ENCODE results near the gene ALK.

Gene ALK

DNA sequence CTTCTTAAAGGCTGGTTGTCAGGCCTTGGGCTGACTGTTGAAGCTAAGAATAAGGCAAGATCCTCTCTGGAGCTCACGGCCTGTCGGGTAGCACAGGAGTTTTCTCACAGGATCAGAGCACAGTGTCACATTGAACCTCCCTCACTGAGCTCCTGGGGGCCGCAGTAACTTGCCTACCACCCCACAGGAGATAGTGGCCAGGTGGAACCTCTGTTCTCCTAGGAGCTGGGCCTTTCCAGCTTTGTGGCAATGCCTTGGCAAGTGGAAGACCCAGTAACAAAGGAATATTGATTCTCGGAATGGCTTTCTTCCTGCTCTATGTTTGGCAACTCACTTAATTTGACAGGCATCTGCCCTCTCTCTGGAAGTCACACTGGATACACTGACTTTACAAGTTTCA is 1.2 kb upstream of the ALK start:
- Histone ChIP-seq H3K27ac (ENCODE audit: low read length) (no peak overlapping the region), H3K9me3 (replicated peaks; ENCODE audit: insufficient read depth, low read length) (no peaks in the 10 kb centered on the region), H4K20me1 (ENCODE audit: insufficient read depth, low read length) (no peaks in the 10 kb centered on the region), H3K4me2 (ENCODE audit: low read depth, low read length) (no peak overlapping the region), H3K36me3 (replicated peaks; ENCODE audit: insufficient read depth, low read length) (no peaks in the 10 kb centered on the region), H2AFZ (ENCODE audit: low read length) (no peak overlapping the region), H3K9ac (ENCODE audit: low read length) (no peak overlapping the region), H3K4me3 (ENCODE audit: low read length) (no peak overlapping the region), H3K79me2 (ENCODE audit: low read length) (no peaks in the 10 kb centered on the region), H3K9me2 (replicated peaks; ENCODE audit: insufficient read depth, low read length) (no peaks in the 10 kb centered on the region), H3F3A (ENCODE audit: insufficient read depth, low read length) (no peaks in the 10 kb centered on the region), H3K27me3 (replicated peaks; ENCODE audit: insufficient read depth, low read length) (peaks cover 32% of the 10 kb centered on the region), H3K4me1 (ENCODE audit: low read length) (peaks cover 5% of the 10 kb centered on the region; the same call in 1 of the 2 replicates)
- no peak for DNase-seq
- TF ChIP-seq EZH2phosphoT487 (IDR thresholded peaks at IDR 0.05; ENCODE audit: low read length) = no peak
- TF ChIP-seq EZH2 (optimal IDR thresholded peaks at IDR 0.05; ENCODE audit: low read depth, low read length) = no peak
- TF ChIP-seq, protein P1, sequence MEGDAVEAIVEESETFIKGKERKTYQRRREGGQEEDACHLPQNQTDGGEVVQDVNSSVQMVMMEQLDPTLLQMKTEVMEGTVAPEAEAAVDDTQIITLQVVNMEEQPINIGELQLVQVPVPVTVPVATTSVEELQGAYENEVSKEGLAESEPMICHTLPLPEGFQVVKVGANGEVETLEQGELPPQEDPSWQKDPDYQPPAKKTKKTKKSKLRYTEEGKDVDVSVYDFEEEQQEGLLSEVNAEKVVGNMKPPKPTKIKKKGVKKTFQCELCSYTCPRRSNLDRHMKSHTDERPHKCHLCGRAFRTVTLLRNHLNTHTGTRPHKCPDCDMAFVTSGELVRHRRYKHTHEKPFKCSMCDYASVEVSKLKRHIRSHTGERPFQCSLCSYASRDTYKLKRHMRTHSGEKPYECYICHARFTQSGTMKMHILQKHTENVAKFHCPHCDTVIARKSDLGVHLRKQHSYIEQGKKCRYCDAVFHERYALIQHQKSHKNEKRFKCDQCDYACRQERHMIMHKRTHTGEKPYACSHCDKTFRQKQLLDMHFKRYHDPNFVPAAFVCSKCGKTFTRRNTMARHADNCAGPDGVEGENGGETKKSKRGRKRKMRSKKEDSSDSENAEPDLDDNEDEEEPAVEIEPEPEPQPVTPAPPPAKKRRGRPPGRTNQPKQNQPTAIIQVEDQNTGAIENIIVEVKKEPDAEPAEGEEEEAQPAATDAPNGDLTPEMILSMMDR (IDR thresholded peaks at IDR 0.05; ENCODE audit: low read length) = no peak

DNA sequence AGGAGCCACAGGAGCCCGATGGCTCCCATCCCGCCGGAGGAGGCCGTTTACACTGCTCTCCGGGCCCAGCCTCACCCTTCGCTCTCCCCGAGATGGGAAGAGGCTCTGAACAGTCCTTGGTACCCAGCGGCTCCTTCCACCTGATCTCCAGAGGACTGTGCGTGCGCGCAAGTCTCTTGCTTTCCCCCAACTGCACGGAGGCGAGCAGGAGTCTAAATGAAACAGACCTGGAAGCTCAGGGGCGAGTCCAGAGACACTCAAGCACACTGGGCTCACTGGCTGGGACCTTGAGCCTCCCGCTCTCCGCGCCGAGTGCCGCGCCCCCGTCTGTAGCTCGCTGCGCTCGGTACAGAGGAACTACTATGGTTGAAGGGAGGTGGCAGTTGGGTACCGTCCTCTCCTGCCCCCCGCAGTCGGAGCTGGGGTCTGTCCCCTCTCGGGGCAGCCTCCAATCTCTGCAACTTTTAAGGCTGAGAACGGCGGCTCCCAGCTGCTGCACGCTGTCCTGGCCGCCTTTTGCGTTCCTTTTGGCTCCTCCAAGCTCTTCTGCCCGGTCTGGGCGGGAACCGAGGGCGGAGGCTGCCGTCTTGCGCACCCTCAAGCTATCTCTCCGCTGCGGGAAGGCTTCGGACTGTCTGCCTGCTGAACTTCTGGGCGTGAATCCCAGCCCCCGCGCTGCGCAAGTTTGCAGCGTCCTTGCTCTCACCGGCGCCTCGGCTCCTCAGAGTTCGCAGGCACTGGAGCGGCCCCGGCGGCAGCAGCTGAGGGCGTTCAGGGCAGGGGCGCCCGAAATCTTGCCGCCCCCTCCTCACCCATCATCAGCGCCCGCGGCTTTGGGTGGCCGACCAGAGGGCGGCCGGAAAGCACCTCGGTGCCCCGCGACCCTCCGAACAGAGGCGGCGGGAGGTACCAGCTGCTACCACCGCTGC is 491 bp downstream of the ALK start:
- Histone ChIP-seq H3K4me3 (ENCODE audit: low read length) (peak overlapping the region; percentile 61), H3K9me2 (replicated peaks; ENCODE audit: insufficient read depth, low read length) (no peaks in the 10 kb centered on the region), H3K36me3 (replicated peaks; ENCODE audit: insufficient read depth, low read length) (no peaks in the 10 kb centered on the region), H3K27ac (ENCODE audit: low read length) (no peak overlapping the region), H3F3A (ENCODE audit: insufficient read depth, low read length) (no peaks in the 10 kb centered on the region), H2AFZ (ENCODE audit: low read length) (peak overlapping the region; percentile 40), H3K9ac (ENCODE audit: low read length) (no peak overlapping the region), H3K79me2 (ENCODE audit: low read length) (no peaks in the 10 kb centered on the region), H3K27me3 (replicated peaks; ENCODE audit: insufficient read depth, low read length) (peaks cover 32% of the 10 kb centered on the region), H3K4me2 (ENCODE audit: low read depth, low read length) (peak overlapping the region; percentile 99), H3K4me1 (ENCODE audit: low read length) (peaks cover 5% of the 10 kb centered on the region; the same call in 1 of the 2 replicates), H3K9me3 (replicated peaks; ENCODE audit: insufficient read depth, low read length) (no peaks in the 10 kb centered on the region), H4K20me1 (ENCODE audit: insufficient read depth, low read length) (no peaks in the 10 kb centered on the region)
- TF ChIP-seq, protein P1 (IDR thresholded peaks at IDR 0.05; ENCODE audit: low read length) = no peak
- no peak for TF ChIP-seq EZH2 (optimal IDR thresholded peaks at IDR 0.05; ENCODE audit: low read depth, low read length)
- TF ChIP-seq EZH2phosphoT487 (IDR thresholded peaks at IDR 0.05; ENCODE audit: low read length) = no peak
- DNase-seq = peak; percentile 14

DNA sequence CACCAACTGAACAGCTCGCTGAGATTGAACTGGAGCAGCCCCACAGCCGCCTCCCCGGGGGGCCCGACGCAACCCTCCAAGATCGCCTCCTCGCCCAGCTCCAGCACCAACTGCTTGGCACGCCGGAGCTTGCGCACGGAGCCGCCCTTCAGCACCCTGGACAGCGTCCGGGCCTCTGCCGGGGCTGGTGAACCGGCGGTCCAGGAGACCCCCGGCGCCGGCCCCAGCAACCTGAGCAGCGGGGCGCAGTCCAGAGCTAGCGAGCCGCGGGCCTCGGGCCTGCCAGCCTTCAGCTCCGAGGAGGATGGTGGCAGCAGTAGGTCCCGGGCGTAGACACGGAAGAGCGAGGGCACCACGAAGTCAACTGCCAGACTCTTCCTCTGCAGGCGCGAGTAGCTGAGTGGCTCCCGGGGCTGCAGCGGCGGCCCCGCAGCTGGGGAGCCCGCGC is 1.2 kb downstream of the ALK start:
- Histone ChIP-seq H3K9ac (ENCODE audit: low read length) (no peak overlapping the region), H3K4me3 (ENCODE audit: low read length) (peak overlapping the region; percentile 61; the same call in 1 of the 2 replicates), H3K4me2 (ENCODE audit: low read depth, low read length) (peak overlapping the region; percentile 99), H3K36me3 (replicated peaks; ENCODE audit: insufficient read depth, low read length) (no peaks in the 10 kb centered on the region), H4K20me1 (ENCODE audit: insufficient read depth, low read length) (no peaks in the 10 kb centered on the region), H3K79me2 (ENCODE audit: low read length) (no peaks in the 10 kb centered on the region), H3K27ac (ENCODE audit: low read length) (no peak overlapping the region), H2AFZ (ENCODE audit: low read length) (no peak overlapping the region), H3K4me1 (ENCODE audit: low read length) (peaks cover 5% of the 10 kb centered on the region; the same call in 1 of the 2 replicates), H3F3A (ENCODE audit: insufficient read depth, low read length) (no peaks in the 10 kb centered on the region), H3K9me3 (replicated peaks; ENCODE audit: insufficient read depth, low read length) (no peaks in the 10 kb centered on the region), H3K9me2 (replicated peaks; ENCODE audit: insufficient read depth, low read length) (no peaks in the 10 kb centered on the region), H3K27me3 (replicated peaks; ENCODE audit: insufficient read depth, low read length) (peaks cover 32% of the 10 kb centered on the region)
- DNase-seq = peak; percentile 68
- TF ChIP-seq, protein P1 (IDR thresholded peaks at IDR 0.05; ENCODE audit: low read length) = no peak
- TF ChIP-seq EZH2 (optimal IDR thresholded peaks at IDR 0.05; ENCODE audit: low read depth, low read length) (no peak), EZH2phosphoT487 (IDR thresholded peaks at IDR 0.05; ENCODE audit: low read length) (no peak)
